GM21619 (cell line): ENCODE data around the gene EAF1.
"Not testable (repeated sequence)": the region's sequence is repeated elsewhere in the genome, so short reads cannot be mapped to it uniquely, and the experiment has no call there.

Source experiments
- ATAC-seq: cut with Tn5 transposase; IDR thresholded peaks from one replicate; pipeline ENCODE4 v1.9.1; 2021; ENCODE audit not compliant: unreplicated experiment

EAF1 gene

GRCh38 chr3:15451216-15452113 is 24.1 kb downstream of the EAF1 start:
- no peak for ATAC-seq

- no peak for ATAC-seq
These were observed 24.8 kb downstream of the EAF1 start for GRCh38 chr3:15452156-15452555.

- no peak for ATAC-seq
These were observed 25.6 kb downstream of the EAF1 start for GRCh38 chr3:15452961-15453360.

GRCh38 chr3:15453501-15453900 is 26.1 kb downstream of the EAF1 start:
- ATAC-seq, result no peak

GRCh38 chr3:15453991-15454625 is 26.7 kb downstream of the EAF1 start:
- no peak for ATAC-seq

- ATAC-seq, result no peak
These were observed 27.6 kb downstream of the EAF1 start for GRCh38 chr3:15454965-15455364.

GRCh38 chr3:15455756-15456155 is 28.4 kb downstream of the EAF1 start:
- ATAC-seq, result no peak

GRCh38 chr3:15456321-15456720 is 28.9 kb downstream of the EAF1 start:
- no peak for ATAC-seq

- not testable (repeated sequence) for ATAC-seq
These were observed 29.5 kb downstream of the EAF1 start for GRCh38 chr3:15456915-15457314.

GRCh38 chr3:15458212-15458780 is 30.9 kb downstream of the EAF1 start:
- ATAC-seq, result no peak

GRCh38 chr3:15460891-15461531 is 33.6 kb downstream of the EAF1 start:
- no peak for ATAC-seq

- ATAC-seq, result no peak
These were observed 35.1 kb downstream of the EAF1 start for GRCh38 chr3:15462451-15462850.

- no peak for ATAC-seq
These were observed 38.6 kb downstream of the EAF1 start for GRCh38 chr3:15465876-15466585.

- ATAC-seq, result no peak
These were observed 40.1 kb downstream of the EAF1 start for GRCh38 chr3:15467227-15468181.

GRCh38 chr3:15470261-15470660 is 42.9 kb downstream of the EAF1 start:
- ATAC-seq, result no peak

- ATAC-seq, result no peak
These were observed 43.5 kb downstream of the EAF1 start for GRCh38 chr3:15470849-15471248.

- no peak for ATAC-seq
These were observed 44.5 kb downstream of the EAF1 start for GRCh38 chr3:15471861-15472260.

- ATAC-seq, result no peak
These were observed 47.8 kb downstream of the EAF1 start for GRCh38 chr3:15475161-15475560.

GRCh38 chr3:15476378-15476777 is 49.0 kb downstream of the EAF1 start:
- ATAC-seq, result no peak
